NCI-H524 treated with DMSO at 0.1 percent for 48 hours (cell line): ENCODE data around the gene MARCHF2.

ENCODE experiments used
- DNase-seq: peaks from one replicate; lab custom pipeline; 2025; lab: John Stamatoyannopoulos, UW

The MARCHF2 gene

DNA sequence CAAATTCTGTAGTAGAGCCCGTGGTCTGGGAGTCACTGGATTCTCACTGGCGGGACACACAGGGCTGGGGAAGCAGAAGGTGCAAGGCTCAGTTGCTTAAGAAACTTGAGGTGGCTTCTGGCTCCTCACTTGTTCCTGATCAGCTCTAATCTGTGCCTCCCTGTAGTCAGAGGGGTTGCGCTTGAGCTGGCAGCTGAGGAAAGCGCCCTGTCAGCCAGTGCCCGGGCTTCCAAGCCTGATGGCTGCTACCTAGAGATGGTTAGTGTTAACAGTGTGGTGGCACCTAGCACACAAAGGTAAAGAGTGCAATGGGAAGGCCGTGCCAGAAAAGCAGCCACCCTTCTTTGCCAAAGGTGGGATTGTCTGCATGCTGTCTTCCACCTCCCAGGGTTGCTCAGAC, 40.5 kb downstream of the MARCHF2 start:
- no peak for DNase-seq

DNA sequence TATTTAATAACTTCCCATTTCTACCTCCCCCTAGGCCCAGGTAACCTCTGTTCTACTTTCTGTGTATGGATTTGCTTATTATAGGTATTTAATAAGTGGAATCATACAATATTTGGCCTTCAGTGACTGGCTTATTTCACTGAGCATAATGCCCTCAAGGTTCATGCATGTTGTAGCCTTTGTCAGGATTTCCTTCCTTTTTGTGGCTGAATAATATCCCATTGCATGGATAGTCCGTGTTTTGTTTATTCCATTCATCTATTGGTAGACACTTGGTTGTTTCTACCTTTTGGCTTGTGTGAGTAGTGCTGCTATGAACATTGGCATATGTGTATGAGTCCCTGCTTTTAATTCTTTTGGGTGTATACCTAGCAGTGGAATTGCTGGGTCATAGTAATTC, 41.1 kb downstream of the MARCHF2 start:
- no peak for DNase-seq

DNA sequence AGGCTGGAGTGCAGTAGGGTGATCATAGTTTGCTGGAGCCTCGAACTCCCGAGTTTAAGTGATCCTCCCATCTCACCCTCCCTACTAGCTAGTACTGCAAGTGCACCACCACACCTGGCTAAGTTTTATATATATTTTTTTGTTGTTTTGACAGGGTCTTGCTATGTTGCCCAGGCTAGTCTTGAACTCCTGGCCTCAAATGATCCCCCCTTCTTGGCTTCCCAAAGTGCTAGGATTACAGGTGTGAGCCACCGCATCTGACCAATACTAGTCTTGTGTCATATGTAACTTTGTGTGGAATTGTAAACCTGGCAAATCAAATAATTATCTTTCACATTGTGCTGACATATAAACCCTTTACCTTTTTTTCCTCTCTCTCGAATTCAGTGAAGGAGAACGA, 41.9 kb downstream of the MARCHF2 start:
- no peak for DNase-seq

DNA sequence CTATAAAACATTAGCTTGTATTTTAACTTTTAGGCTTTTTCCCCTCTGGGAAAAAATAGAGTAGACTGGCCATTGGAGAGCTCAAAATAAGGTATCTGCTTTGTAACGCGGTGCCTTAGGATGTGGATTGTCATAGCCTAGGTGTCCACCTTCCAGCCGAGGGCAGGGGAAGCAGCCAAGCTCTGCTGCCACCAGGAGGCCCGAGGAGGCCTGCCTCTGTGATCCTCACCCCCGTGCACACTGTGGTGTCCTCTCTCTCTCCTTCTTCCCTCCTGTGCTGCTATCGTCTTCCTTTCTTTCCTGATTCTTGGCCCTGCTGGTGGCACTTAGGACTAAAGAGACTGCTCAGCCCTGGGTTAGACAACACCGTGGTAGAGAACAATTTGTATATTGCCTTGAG, 43.0 kb downstream of the MARCHF2 start:
- DNase-seq, result no peak

DNA sequence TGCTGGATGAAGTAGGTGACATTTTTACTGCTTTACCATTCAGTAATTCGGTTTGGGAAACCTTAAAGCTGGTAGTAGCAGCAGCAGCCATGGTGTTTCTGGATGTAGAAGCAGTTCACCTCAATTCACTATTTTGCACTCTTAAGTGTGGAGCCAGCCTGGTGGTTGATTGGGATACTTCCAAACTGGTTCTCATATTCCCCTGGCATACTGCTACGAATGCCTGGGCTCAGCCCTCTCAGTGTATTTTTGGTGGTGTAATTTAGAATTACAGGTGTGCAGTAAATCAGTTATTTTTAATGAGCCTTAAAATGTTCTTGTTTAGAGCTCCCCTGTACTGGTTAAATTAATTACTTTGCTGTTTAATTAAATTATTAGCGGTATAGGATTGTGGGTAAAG, 44.1 kb downstream of the MARCHF2 start:
- no peak for DNase-seq

DNA sequence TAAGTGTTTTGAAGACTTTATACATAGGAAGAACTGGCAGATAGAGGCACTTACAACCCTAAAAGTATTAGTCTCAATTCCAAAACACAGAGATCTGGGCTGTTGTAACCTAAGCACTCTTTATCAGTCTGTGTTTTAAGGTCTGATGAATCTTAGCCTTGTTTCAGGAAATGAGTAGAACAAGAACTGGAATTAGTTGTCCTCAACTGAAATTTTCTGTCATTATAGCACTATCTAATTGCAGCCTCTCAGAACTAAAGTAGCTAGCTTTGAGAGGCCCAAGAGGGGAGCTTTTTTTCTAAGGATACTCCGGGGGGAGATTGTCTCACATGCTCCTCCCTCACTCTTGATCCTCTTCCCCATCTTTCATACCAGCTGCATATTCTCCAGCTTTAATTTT, 44.7 kb downstream of the MARCHF2 start:
- DNase-seq, result no peak

DNA sequence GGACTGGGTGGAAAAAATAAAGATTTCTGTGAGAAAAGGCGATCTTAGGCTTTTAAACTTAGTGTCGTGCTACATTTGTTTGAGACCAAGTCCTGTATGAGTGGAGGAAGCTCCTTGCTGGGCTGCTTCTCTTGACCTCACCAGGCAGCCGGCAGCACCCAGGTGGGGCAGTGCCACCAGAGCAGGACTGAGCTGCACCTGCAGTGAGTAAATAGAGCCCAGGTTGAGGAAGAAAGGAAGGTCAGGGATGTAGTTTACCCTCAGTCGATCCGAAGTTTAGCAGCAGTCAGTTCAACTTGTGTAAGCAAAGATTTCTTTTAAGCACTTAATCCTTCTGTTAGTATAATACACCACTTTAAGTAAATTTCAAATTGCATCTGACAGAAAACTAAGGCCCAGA, 45.3 kb downstream of the MARCHF2 start:
- DNase-seq, result no peak

DNA sequence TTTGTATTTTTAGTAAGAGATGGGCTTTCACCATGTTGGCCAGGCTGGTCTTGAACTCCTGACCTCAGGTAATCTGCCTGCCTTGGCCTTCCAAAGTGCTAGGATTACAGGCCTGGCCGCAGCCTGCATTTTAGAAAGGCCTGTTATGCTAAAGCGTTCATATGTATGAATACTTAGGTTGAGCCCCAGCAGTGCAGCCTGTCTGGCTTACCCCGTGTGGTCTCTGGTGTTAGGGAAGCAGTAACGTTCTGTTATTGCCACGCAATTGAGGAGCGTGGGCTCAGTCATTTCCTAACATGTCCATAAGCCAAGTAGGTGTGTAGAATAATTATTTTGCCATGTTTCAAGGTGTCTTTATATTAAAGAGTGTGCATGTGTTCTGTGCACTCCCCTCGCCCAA, 46.0 kb downstream of the MARCHF2 start:
- DNase-seq, result no peak

DNA sequence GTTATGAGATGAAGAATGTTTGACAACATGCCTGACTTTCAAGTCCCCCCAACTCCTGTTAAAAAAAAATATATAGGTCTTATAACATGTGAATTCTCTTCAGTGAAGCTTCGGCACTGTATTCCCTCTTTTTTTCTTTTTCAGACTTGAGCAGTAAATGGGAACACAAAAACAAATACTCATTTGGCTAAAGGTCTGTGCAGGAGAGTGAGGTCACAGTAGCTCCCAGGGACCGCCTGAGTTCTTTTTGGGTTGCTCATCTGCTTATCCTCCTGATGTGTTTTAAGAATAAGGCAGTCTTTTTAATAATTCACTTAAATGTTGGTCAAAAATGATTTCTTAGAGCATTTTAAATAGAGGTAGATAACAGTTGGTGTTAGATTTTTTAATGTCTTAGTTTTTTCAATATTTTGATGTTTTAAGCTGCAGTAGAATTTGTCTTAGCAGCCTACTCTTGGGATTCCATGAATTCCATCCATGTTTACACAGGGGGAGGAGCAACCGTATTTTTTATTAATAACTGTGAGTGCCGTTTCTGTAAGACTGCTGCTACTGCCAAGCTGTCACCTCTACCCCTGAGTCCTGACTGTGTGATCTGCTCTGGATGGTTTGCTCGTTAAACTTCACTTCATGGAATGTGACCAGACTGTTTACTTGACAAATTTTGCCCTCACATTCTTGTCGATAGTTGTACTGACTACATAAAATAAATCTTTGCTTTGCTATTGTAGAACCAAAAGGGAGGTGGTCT, 46.6 kb downstream of the MARCHF2 start:
- no peak for DNase-seq

DNA sequence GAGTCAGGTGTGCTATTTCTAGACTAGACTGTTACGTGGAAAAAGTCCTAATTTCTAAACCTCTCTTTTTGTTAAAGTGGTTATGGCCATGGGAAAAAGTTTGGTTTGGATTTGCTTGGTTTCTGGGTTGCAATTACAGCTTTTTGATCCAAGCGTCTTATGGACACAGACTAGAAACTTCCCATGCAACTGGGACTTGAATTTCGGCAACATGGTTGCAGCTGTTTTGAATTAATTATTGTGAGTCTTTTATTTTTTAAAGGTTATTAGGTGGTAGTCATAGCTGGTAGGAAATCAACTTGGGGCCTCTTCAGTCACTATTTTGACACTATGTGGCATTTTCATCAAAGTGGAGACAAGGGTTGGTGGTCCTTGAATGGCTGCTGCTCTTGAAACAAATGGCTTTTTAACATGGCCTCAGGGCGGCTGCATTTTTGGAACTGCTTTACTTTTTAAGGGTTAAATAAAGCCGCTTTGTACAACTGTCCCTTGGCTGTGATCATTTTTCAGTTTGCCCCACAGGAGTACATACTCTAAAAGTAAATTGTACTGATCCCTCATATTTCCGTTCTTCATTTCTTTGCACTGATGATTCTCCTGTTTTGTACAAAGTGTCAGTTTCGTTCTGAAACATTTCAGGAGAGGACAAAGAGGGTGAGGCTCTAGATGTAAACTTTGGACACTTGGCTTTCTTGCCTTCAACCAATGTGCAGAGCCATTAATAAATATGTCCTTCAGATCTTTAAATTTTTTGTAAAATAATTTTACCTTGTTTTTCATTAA, 47.6 kb downstream of the MARCHF2 start:
- no peak for DNase-seq

DNA sequence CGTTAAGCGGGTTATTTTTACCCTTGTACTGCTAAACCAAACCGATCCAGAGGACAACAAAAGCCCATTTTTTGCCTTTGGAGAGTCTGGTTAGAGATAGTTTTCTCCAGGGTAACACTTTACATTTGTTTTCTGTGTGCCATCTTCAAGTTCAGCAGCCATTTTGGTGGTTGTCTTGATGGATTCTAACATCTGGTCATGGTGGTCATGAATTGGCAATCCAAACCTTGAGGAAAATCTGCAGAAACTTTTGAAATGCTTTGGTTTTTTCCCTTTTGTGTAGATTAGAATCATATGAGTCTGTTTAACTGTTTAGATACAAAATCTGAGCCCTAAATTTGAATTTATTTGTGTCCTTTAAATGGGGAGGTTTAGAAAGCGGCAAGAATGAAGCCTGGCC, 48.3 kb downstream of the MARCHF2 start:
- DNase-seq, result no peak

DNA sequence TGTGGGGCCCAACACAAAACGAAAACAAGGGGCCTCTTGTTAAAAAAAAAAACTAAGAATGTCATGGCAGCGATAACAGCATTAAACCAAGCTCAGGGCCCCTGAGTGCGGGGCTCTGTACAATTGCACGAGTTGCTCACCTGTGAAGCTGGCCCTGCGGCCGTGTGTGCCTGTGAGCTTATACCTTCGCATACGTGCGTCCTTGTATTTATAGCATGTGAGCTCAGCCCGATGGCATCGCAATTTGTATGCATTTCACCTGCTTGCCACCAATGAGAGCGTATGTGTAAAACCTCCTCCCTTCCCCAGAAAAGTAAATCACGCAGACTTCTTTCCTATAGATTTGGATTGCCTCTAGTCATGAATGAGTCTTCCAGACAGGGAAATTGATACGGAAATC, 48.8 kb downstream of the MARCHF2 start:
- no peak for DNase-seq

DNA sequence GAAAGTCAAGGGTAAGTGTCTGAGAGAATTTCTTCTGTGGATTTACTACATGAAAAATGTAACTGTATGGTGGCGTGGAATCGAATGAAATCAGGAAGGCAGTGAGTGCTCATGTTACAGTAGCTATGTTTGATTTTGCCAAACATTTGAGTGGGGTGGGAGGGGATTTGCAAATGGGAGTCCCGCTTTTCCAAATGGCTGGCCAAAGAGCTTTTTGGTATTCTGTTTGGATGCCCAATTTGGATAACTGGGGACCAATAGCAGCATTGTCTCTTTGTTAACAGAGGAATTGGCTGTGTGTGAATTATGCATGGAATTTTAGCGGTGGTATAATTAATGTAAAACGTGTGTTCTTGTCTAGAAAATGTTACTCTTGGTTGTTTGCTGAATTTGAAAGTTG, 49.5 kb downstream of the MARCHF2 start:
- no peak for DNase-seq

DNA sequence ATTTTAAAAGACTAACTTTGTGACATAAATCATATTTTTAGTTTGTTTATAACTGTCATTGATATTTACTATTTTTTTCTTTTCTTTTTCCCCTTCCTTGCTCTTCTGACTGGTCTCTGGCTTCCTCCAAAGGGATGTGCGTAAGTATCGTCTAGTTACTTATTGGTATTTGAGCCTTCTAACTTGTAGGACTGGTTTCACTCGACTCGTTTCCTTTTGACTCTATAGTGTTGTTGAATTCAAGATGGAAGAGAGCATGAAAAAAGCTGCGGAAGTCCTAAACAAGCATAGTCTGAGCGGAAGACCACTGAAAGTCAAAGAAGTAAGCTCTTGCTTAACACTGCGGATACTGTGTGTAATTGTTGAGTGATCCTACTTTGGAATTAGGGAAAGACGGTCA, 50.3 kb downstream of the MARCHF2 start:
- no peak for DNase-seq

DNA sequence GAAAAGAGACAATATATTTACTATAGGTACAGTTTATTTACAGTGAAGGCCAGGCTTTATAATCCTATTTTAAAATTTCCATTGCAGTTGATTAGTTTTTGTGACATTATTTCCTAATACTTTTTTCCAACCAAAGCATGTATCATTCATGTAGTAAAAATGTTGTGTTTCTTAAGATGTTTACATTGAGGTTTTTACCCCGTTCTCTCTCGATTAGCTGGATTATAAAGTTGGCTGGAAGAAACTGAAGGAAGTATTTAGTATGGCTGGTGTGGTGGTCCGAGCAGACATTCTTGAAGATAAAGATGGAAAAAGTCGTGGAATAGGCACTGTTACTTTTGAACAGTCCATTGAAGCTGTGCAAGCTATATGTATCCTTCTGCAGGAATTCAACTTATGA, 52.9 kb downstream of the MARCHF2 start:
- DNase-seq, result no peak

DNA sequence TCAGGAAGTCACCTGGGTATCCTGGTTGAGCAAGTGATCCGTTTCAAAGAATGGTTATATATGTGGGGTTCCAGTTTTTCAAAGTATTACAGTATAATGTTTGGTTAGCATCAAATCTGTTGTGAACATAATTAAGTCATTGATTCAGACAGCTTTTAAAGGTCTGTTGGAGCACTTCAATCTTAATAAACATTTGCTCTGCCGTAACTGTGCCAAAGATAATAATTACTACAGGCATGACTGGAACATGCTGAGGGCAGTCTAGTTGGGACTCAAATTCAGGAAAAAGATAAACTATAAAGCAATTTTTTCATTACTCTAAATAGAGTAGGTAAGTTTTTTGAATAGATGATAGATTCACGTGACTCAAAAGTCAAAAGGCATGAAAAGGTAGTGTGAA, 55.0 kb downstream of the MARCHF2 start:
- DNase-seq, result no peak

DNA sequence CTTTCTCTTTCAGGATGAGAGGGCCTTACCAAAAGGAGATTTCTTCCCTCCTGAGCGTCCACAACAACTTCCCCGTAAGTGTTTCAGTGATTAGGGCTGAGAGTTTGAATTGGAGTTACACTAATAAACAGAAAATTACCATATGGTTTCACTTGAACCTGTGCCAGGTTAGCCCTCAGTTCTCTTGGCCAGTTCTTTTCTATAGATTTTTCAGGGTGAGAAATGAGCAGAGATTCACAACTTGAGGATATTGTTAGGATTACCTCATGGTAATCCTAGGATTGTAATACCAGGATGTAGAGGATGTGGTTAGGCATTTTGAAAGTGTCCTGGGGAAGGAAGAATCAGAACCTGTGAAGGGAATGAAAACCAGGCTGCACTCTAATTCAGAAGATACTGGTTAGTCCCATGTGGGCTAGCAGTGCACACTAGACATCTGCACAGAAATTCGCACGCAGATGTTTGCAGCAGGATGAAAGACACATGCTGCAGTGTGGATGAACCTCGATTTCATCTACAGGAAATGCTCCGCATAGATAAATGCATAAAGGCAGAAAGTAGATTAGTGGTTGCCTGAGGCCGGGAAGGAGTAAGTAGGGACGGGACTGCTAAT, 55.8 kb downstream of the MARCHF2 start:
- no peak for DNase-seq

DNA sequence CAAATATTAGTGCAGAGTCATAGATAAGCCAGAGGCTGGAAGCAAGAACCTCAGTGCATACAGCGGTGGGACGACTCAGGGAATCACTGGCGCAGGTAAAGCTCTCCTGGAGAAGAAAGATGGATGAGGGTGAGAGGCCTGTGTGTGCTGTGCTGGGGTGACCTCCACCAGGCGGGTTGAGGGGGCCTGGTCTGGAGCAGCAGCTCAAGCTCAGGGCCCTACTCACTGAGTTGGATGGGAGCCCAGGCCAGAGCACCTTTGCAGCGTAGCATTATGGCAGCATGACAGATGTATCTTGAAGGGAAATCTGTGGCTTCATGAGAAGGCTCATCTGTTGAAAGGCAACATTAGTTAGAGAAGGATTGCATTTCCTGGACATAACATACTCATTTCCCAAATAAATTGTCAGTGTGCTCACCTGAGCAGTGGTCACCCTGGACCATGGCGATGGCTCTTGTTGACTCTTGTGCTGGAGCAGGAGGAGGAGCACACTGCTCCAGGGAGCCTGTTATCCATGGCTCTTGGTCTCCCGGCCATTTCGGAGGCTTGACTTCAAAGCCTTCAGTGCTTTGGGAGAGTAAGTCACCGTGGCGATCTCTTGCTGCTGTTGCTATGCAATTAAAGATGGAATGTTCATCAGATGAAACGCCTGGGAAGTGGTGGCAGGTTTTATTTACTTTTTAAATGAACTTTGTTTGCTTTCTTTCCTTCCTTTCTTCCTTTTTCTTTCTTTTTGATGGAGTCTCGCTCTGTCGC, 56.7 kb downstream of the MARCHF2 start:
- DNase-seq, result no peak

DNA sequence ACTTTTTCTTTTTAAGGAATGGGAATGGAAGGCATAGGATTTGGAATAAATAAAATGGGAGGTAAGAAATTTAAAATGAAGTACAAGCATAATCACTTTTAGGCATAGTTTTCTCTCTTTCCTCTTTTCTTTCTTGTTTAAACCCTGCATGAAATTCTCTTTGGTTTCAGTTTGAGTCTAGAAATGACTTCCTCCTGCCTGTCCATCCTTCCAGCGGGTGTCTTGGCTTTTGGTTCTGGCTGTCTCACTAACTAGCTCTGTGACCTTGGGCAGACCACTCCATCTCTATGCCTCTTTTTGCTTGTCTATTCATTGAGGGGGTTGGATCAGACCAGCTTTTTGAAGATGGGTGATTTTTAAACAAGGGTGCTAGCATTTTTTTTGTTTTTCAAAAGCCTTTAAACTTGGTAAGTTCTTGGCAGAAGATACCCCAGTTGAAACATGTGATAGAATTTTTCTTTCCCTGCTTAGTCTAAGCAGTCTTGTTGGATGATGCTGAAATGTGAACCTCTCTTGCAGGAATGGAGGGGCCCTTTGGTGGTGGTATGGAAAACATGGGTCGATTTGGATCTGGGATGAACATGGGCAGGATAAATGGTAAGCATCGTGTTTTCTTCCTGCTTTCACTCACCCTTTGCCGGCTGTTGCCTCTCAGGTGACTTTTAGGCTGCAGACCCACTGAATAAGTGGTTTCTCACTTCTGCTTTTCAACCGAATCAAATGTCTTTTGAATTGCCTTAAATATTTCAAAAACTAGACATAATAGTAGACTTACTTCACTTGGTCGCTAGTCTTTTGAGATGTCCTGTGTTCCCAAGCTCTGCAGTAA, 60.8 kb downstream of the MARCHF2 start:
- DNase-seq, result no peak

DNA sequence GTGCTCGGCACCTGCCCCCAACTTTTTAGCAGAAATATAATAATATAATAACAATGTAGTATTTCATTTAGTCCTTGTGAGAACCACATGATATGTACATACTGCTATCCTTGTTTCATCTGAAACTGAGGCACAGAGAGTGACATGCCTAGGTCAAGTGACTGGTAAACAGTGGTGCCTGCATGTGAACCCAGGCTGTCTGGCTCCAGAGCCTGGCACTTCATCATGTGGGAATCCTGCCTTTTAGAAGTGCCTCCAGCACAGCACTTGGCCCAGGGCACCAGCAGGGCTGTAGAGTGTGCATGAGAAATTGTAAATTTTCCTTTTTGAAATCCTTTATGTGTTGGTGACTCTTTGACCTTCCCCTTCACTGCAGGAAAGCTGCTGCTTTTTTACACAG, 61.9 kb downstream of the MARCHF2 start:
- no peak for DNase-seq

DNA sequence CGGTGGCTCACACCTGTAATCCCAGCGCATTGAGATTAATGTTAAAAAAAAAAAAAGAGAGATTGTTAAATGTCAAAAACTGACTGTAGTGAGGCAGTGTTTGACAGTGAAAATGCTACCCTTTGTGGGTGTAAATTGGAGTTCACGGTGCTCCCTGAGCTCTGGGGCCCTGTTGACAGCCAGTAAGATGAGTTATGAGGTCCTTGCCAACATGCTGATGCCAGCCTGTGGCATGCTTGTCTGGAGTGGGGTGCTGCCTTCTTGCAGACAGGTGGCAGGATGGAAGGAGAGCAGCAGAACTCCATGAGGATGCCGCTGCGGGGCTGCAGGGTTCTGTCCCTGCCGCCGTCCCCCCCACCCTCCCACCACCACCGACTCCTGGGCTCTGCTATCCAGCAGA, 63.4 kb downstream of the MARCHF2 start:
- no peak for DNase-seq

DNA sequence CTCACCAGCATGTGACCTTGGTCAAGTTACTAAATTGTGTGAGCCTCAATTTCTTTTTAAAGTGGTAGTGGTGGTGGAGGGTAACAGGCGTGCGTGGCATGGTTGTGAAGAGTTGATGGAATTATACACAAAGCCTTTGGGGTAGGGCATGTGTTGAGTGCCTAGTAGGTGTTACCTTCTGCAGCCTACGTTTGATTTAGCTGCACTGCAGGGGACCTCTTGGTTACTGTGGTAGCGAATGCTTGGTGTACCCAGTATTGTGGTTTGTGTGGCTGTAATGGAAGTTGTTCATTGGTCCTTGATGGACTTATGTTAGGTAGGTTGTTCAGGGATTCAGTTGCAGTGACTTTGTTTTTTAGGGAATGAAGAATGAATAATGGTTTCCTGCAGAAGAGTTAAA, 64.8 kb downstream of the MARCHF2 start:
- no peak for DNase-seq
